ENCODE measurements around the gene LDLRAD1.
"Not testable (repeated sequence)": the region's sequence is repeated elsewhere in the genome, so short reads cannot be mapped to it uniquely, and the experiment has no call there.

The LDLRAD1 gene, protein sequence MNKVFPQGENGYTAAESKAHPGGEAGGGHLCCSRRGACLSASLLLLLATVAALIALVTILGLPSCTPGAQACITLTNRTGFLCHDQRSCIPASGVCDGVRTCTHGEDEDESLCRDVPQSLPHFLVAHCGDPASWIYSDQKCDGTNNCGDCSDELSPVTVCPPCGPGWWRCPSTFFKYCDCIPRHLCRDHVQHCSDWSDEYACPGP

DNA sequence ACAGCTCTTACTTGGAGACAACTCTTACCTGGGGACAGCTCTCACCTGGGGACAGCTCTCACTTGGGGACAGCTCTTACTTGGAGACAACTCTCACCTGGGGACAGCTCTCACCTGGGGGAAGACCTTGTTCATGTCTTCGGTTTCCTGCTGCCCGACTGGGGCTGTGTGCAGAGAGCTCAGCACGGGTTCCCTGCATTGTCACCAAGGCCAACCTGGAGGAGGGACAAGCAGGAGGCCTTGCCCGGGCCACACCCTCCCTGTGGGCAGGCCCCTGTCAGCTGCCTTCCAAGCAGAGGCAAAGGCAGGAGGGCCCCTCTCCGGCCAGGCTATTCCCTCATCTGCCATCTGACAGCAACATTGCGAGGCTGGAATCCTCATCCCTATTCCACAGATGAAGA lies at the start of gene LDLRAD1:
TSS of gene LDLRAD1 (minus strand) at position 208 of the 400 bp plus-strand sequence. CDS start at position 134, 74 bp downstream.
- DNase-seq (ENCODE audit: low read depth in 2 of 2), result no peak

GRCh38 chr1:54064299-54064698 lies 46.3 kb upstream of the LDLRAD1 start:
- DNase-seq (ENCODE audit: low read depth in 2 of 2), result no peak

- no peak for DNase-seq (ENCODE audit: low read depth in 2 of 2)
Observed at GRCh38 chr1:54054438-54054749, 36.4 kb upstream of the LDLRAD1 start.

- no peak for DNase-seq (ENCODE audit: low read depth in 2 of 2)
Observed at GRCh38 chr1:54053745-54054437, 35.9 kb upstream of the LDLRAD1 start.

GRCh38 chr1:54052934-54053744 lies 35.2 kb upstream of the LDLRAD1 start, which contains the start of the genes TCEANC2 and TMEM59:
Gene TCEANC2, plus strand, starts transcription at chr1:54053608. Its CDS starts 815 bp downstream, at chr1:54054423.
Gene TMEM59, minus strand, starts transcription at chr1:54053204. Its CDS starts 16 bp downstream, at chr1:54053188.
- DNase-seq (ENCODE audit: low read depth in 2 of 2), result peak; percentile 98

DNA sequence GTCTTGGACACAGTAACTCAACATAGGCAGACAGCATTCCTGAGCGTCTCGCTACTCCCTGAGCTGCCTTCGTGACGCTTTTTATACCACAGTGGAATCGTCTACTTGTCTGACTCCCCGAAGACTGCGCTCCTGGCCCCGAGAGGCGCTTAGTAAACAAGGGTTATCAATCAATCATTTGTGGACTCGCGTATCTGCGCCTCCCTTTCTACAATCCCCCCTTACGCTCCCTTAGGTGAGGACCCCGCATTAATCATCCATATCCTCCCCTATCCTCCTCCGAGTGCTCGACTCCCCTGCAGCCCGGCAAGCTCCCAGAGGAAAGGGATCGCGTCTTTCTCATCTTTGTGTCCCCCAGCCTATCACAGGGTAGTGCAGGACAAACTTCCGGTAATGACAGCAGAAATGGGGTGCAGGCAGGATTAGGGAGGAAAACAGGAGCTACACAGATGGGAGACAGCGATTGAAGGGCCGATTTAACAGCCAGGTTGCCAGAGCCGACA lies 34.5 kb upstream of the LDLRAD1 start:
- peak in 1 of 2 experiments; percentile 20 for DNase-seq (ENCODE audit: low read depth in 2 of 2)

- DNase-seq (ENCODE audit: low read depth in 2 of 2), result no peak
Observed at GRCh38 chr1:54051933-54052430, 34.0 kb upstream of the LDLRAD1 start.

- DNase-seq (ENCODE audit: low read depth in 2 of 2), result not testable (repeated sequence)
Observed at GRCh38 chr1:54050435-54050834, 32.4 kb upstream of the LDLRAD1 start.

DNA sequence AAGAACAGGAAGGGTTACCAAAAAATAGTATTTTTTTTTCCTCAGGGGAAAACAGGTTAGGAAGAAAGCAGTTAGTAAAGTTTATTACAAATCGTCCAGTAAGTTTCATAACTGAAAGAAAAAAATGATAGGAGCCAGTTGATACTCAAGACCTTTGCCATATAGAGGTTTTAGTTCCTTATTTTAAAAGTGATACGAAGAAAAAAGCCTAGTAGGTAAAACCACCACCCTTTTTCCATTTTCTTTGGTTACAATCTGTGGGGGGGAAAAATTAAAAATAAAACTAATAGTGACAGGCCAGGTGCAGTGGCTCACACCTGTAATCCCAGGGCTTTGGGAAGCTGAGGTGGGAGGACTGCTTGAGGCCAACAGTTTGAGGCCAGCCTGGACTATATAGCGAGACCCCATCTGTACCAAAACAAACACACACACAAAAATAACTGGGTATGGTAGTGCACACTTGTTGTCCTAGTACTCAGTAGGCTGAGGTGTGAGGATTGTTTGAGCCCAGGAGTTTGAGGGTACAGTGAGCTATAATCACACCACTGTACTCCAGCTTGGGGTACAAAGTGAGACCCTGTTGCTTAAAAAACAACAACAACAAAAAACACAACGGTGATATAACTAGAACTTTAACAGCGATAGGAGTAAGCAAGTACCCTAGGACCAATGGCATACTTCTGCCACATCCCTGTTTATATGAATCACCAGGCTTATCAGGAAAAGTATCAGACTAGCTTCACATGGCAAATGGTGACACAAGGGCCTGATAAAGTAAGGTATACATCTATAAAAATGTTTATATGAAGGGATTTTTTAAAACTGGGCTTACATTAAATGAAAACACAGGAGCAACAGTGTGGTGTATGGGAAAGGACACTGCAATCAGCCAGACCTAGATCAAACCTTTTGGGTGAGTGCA lies 29.7 kb upstream of the LDLRAD1 start:
- DNase-seq (ENCODE audit: low read depth in 2 of 2), result no peak

GRCh38 chr1:54046671-54047383 lies 28.8 kb upstream of the LDLRAD1 start:
- DNase-seq (ENCODE audit: low read depth in 2 of 2), result peak in 1 of 2 experiments; percentile 9

GRCh38 chr1:54045496-54045895 lies 27.5 kb upstream of the LDLRAD1 start:
- DNase-seq (ENCODE audit: low read depth in 2 of 2), result no peak

DNA sequence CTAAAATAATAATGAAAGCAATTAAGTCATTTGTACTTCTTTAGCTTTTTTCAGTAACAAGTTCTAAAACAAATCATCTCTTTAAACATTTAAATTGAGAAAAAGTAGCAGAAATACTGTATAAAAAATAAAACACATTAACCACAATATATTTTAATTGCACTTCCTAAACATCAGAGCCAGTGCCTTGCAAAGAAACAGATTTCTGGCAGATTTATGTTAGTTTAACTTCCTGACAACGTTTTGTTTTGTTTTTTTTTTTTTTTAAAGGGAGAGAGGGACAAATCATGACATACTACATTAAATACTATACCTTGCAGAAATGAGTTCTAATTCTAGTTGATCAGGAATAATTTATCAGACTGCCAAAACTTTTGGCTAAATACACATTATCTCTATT lies 23.8 kb upstream of the LDLRAD1 start:
- DNase-seq (ENCODE audit: low read depth in 2 of 2), result no peak

GRCh38 chr1:54037476-54037875 lies 19.5 kb upstream of the LDLRAD1 start:
- no peak for DNase-seq (ENCODE audit: low read depth in 2 of 2)

- DNase-seq (ENCODE audit: low read depth in 2 of 2), result no peak
Observed at GRCh38 chr1:54028306-54029251, 10.6 kb upstream of the LDLRAD1 start.

- DNase-seq (ENCODE audit: low read depth in 2 of 2), result no peak
Observed at GRCh38 chr1:54027848-54028247, 9.9 kb upstream of the LDLRAD1 start.

DNA sequence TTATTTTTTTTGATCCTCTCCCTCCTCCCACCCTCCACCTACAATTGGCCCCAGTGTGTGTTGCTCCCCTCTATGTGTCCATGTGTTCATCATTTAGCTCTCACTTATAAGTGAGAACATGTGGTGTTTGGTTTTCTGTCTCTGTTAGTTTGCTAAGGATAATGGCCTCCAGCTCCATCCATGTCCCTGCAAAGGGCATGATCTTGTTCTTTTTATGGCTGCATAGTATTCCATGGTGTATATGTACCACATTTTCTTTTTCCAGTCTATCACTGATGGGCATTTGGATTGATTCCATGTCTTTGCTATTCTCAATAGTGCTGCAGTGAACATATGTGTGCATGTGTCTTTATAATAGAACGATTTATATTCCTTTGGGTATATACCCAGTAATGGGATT lies 6.8 kb upstream of the LDLRAD1 start:
- DNase-seq (ENCODE audit: low read depth in 2 of 2), result not testable (repeated sequence)

GRCh38 chr1:54024358-54024757 lies 6.4 kb upstream of the LDLRAD1 start:
- DNase-seq (ENCODE audit: low read depth in 2 of 2), result no peak

GRCh38 chr1:54019562-54020176 lies 1.7 kb upstream of the LDLRAD1 start:
- not testable (repeated sequence) for DNase-seq (ENCODE audit: low read depth in 2 of 2)

GRCh38 chr1:54018635-54019034 lies 649 bp upstream of the LDLRAD1 start:
- DNase-seq (ENCODE audit: low read depth in 2 of 2), result no peak
